NCI-H345 treated with DMSO at 0.1 percent for 48 hours (cell line): ENCODE results near the gene MAIP1.

Source experiments
- DNase-seq: peaks from one replicate; lab custom pipeline; 2025; ENCODE audit not compliant: unreplicated experiment; lab: John Stamatoyannopoulos, UW

The MAIP1 gene

DNA sequence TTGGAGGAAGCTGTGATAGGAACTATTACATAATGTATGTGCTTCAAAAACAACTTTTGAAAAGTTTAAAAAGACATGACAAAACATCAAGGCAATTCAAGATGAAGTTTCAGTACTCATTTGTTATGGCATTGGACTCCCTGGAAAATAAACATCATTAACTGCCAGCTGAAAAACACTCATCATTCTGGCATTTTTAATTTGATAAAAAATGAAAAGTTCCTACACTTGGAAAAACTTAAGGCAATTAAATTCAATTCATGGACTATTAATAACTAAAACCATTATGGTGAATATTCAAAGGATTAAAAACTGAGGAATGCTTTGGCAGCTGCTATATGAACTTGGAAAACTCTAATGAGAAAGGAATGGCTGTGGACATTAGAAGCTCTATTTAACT lies 8.5 kb upstream of the MAIP1 start:
- no peak for DNase-seq

DNA sequence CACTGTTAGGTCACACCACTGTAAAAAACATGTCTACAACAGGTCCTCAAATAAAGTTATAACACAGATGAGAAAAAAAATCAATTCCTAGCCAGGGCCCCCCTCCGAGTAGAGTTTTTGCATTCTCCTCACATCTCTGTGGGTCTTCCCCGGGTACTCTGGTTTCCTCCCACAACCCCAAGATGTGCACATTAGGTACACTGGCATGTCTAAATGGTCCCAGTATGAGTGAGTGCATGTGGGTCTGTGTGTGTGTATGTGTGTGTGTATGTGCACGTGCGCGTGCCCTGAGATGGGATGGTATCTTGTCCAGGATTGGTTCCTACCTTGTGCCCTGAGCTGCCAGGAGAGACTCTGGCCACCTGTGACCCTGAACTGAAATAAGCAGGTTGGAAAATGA lies 5.0 kb upstream of the MAIP1 start:
- no peak for DNase-seq

DNA sequence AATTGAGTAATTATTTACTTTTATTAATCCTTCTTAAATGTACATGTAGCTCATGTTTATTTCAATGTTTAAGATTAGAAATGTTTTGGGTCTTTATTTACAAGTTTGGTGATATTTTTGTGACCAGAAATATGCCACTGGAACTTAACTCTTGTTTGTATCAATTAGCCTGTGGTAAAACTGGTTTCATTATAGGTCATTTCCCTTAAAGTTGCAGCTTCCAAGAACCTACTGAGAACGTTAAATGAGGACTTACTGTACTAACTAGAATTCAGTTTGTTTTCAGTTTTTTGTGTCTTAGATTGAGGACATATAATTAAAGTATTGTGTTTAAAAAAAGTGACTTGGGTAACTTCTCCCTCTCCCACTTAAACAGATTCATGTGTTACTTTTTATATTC lies 4.4 kb upstream of the MAIP1 start:
- no peak for DNase-seq

DNA sequence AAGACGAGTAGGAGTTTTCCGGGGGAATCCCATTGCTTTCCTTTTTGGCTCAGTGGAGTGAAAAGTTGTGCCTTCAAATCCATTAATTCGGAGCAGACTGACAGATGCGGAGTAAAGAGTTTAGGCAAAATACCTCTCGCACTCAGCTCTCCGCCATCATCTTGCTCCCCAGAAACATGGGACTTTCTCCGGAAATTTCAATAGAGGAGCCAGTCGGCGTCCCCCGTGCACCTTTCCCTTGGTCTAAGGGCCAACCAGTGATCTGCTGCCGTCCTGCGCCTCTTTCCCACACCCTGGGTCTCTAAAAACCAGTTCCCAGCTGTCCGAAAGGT lies 409 bp upstream of the MAIP1 start:
- DNase-seq: peak; percentile 72

DNA sequence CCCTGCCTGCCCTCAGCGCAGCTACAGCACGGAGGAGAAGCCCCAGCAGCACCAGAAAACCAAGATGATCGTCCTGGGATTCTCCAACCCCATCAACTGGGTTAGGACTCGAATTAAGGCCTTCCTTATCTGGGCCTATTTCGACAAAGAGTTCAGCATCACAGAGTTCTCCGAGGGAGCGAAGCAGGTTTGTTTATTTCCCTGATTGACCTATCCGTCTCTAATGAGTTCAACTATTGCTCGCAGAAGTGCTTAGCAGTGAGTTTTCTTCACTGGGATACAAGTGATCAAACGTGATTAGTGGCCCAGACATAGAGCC lies 639 bp downstream of the MAIP1 start:
- DNase-seq: no peak

DNA sequence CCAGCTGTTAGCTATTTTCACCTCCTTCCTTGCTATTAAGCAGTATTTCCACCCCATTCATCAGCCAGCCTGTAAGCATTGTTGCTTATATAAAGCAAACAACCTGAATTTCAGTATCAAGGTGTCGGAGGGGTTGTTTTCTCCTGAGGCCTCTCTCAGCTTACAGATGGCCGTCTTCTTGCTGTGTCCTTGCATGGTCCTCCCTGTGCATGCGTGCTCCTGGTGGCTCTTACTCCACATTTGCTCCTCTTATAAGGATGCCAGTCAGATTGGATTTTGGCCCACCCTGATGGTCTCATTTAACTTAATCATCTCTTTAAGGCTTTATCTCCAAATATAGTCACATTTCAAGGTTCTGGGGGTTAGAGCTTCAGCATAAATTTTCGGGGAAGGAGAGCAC lies 2.6 kb downstream of the MAIP1 start:
- no peak for DNase-seq

DNA sequence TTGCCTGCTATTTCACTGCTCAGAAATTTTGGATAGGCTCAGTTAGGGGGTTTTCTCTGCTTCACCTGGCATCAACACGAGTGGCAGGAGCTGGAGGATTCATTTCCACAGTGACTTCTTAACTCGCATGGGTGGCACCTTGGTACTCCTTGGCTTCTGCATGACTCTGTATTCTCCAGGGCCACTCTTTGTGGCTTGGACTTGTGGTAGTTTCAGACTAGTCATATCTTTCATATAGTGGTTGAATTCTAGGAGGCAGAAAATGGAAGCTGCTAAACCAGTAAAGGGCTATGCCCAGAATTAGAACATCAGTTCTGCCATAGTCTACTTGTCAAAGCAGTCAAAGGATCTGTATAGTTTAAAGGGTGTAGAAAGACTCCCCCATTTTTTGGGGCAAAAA lies 6.8 kb downstream of the MAIP1 start:
- DNase-seq: no peak

DNA sequence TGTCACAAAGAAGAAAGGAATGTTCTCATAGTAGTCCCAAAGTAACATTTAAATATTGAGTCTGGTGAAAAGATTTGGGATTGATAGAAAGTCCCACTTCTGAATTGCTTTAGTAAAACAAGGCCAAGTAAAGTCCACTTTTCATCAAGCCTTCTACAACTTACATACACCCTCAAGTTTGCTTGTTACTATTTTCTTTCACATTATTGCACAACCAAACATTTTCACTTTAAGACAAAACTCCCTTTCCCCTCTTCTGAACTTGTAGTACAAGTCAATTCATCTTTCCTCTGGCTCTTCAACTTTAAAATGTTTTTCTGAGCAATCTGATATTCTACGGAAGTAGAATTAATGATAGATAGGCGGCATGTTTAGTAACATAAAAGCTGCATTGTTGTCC lies 11.0 kb downstream of the MAIP1 start:
- no peak for DNase-seq

DNA sequence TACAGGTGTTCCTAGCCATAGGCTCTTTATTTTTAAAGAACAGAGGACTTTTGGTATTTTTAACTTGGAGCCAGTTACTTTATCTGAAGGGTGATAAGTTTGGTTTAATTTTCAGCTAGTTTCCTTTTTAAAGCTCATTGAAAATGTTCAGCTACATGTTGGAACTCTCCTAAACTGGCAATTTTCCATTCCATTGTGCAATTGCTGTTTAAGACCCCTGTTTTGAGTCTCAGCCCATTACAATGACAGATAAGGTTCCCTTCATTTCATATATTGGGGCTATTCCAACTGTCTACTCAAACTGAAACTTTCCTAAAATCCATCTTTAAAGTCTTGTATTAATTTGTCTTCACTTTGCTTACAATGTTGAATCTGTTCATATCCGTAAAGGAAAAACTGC lies 11.6 kb downstream of the MAIP1 start:
- no peak for DNase-seq

DNA sequence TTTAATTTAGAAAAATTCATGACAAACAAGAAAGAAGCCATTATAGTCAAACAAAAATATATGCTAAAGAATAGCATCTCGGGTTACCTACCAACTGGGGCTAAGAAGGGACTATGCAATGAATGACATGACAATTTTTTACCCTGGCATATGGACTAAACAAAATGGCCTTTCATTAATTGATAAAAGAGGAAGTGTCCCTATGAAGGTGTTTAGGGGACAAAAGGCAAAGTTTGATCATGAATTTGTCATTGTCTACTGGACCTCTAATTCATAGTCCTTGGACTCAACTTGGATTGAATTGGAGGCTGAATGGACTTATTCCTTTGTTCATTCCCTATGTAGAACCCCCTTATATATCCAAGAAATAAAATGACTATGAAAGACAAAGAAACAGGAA lies 12.7 kb downstream of the MAIP1 start:
- no peak for DNase-seq

DNA sequence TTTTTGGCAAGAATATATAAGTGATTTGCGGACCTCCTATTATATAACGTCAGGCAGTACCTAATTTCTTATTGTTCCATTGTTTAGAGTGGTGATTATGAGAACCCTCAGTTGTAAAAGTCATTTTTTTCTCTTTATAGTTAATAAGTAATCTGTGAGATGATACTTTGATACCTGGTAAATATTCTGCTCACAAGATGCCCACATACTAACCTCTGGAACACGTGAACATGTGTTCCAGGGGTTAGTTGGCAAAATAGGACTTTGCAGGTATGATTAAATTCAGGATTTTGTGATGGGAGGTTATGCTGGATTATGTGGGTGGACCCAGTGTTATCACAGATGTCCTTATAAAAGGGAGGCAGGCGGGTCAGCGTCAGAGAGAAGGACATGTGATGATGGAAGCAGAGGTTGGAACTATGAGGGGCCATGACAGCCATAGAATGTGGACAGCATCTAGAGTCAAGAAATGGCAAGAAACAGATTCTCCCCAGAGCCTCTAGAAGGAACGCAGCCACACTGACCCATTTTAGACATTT lies 16.8 kb downstream of the MAIP1 start:
- DNase-seq: no peak

DNA sequence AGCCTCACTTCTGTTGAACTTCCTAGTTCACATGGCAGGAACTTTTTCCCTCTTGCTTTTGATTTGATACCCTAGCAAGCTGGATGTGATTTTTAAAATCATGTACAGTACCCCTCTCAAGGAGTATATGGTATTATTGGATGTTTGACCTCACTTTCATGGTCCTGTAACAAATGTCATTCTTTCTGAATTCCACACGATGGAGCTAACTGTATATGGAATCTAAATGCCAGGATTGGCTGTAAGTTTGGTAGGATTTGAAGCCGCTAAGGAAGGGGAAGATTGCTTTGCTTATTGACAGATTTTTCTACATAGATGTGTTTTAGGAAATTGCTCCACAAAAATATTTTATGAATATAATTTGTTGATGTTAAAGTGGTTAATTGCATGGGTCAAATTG lies 18.3 kb downstream of the MAIP1 start:
- peak; percentile 14 for DNase-seq

DNA sequence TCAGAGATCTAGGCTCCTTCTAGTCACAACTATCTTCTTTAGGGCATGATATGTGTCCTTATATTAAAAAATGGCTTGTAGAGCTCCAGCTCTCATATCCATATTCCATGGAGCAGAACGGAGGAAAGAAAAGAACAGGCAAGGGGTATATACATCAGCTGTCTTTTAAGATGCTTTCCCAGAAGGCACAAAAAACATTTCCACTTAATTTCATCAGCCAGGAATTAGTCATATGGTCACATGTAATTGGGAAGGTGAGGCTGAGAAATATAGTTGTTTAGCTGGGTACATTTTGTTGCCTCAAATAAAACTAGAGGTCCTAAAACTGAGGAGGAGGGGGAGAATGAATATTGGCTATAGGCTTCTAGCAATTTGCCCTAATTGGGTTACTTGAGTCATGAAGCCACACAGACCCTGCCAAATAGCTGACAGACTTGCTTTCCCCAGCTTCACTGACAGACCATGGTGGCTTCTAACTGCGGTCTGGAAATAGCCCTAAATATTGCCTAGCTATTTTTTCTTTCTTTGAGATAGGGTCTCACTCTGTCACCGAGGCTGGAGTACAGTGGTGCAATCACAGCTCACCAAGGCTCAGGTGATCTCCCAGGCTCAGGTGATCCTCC lies 20.0 kb downstream of the MAIP1 start:
- no peak for DNase-seq

DNA sequence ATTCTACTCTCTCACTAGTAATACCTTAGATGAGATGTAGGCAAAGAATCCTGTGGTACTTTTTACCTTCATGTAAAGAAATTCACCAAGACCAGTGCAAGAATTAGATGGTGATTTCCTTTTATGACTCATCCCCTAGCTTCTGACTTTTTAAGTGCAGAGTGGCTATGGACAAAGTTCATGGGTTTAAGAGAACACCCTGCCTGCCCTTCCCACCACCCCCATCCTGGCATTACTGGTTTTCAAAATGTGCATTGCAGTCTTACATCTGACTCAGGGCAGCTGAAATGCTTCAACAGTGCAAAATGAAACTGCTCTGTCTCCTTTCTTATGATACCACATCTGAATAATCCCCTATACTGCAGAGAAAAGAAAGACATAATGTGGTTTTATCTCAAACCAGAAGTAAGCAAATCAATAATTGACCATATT lies 22.6 kb downstream of the MAIP1 start:
- no peak for DNase-seq

DNA sequence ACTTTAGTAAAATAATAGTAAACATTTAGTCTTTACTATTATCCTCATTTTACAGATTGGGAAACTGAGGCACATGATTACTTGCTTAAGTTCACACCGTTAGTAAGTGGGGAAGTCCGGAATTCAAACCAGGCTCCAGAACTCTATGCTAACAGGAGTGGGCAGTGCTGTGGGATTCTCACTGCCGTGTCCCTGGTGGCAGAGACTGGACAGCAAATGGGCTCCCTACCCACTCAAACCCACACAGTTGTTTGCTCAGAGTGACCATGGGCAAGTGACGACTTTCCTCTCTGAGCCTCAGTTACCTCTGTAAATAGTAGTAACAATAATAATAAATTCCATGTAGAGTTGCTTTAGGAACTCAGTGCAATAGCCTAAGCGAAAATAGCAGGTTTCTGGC lies 24.0 kb downstream of the MAIP1 start:
- DNase-seq: no peak

DNA sequence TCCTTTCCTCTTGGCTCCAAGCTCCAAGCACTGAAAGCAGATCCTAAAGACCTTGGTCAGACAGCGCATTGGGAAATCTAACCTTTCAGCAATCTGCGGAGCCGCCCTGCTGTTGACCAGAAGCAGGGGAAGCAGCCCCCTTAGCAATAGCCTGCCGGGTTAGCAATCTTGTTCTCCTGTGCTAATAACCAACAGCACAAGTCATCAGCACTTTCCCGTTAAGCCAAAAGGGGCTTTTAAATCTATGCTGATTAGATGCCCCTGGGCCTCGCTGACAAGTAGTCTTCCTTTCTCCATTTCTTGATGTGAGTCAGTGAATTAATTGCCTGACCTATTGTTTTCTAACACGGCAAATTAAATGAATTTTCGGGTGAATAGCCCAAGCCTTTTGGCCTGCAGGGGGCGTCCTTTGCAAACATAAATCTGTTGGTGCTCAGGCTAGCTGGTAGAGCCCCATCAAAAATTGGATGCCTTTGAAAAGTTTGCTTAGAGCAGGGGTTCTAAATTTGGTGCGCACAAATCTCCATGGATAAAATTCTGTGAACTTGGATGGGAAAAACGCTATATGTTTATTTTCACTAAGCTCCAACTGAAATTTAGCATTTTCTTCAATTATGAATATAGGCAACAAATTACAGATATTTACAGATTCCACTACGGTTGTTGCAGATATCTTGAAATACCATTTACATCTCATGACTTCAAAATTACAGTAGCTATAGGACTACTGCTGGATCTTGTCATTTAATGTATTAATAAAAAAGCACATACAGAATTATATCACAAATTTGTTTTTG lies 24.6 kb downstream of the MAIP1 start:
- DNase-seq: peak; percentile 39

DNA sequence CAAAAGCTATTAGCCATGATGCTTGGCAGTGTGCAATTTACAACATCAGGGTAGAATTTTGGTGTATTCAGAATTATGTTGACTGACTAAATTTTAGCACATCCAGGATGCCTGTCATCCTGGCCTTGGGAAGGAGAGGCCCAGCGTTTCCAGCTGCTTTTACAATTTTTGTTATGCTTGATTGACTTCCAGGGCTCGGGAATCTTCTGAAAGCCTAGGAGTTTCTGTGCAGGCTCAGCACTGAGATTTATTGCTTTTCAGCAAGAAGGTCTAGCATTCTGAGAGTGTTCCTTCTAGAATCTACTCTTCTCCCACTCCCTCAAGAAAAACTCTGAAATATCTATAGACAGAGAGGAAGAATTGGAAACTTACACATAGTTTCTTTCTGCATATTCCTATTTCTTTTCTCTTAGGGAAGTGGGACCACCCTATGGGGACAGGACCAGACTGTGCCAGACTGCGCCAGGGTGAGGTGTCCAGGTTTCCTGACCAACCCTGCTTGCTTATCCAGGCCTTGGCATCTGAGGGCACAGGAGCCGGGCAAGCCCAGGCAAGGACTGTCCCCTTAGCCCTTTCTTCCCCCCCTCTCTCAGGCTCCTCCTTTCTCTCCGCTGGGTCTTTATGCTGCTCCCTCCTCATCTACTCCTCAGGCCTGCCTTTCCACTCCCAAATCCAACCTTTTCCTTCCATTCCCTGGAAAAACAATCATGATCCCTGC lies 26.9 kb downstream of the MAIP1 start:
- no peak for DNase-seq

DNA sequence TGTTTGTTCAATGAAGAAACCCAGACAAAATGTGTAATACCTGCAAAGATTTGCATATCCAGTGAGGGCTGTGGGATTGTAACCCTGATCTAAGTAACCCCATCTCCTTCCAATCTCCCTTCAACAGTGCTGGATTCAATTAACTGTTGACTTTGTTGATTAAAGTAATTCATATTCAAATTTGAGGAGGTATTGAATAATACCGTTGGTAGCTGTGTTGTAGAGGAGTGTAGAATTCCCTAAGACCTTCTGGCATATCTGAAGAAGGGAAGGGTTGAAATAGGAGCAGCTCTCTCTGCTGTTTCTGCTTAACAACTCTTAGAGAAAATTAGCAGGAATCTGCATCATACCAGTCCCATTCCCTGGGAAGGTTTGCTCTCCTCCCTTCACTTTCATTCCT lies 28.2 kb downstream of the MAIP1 start:
- no peak for DNase-seq

DNA sequence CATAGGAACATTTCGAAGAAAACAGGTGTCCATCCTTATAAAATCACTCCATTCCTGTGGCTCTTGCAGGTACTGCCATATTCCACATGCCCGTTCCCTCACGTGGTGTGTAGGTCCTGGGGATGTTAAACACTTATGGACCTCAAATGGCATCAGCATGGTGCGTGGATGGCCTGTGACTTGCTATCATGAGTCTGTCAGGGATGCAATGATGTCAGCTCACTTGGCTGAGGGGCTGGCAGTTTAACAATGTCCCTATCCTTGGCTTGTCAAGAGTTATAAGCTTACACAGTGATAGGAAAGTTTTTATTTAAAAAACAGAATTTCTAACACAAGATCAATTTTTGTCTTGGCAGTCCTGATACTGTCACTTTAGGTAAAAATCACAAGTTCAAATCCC lies 28.8 kb downstream of the MAIP1 start:
- DNase-seq: no peak

DNA sequence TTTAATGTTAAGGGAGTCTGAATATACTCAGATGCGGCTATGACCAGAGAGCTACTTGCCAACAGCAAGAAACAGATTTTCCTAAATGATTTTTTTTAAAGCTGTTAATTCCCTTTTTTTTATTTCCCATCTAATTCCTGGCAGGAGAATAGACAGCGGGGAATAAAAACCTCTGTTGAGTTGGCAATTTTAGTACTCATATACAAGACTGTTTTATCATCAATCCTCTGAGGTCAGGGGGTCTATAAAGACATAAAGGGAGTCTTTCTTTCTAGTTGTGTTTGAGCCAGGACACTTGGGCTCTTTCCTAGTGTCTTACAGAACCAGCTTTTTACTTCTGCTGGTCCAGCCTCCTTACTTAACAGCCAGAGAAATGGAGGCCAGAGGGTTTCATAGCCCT lies 29.4 kb downstream of the MAIP1 start:
- DNase-seq: no peak

DNA sequence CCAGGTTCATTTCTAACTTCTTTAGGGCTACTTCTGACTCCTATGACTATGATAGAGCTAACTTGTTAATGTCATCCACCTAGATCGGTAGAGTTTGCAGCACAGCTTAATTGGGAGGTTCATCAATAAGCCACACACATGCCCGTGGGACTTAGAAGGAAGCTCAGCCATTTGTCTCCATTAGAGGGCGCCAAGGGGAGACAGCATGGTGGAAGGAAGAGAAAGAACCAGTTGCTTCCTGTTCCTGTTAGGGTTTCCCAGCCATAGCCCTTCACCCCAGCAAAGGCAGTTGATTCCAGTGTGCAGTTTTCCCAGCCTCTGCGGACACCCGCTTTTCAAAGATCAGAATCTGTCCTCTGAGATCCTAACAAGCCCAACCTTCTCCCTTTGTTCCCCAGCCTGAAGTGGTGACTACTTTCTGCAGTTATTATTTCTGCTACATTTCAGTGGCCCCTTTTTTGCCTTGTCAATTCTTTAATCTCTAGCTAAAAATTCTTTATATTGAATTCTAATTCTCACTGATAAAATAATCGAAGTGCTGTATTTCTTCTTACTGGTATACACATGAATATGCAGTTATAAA lies 30.3 kb downstream of the MAIP1 start:
- peak; percentile 15 for DNase-seq

DNA sequence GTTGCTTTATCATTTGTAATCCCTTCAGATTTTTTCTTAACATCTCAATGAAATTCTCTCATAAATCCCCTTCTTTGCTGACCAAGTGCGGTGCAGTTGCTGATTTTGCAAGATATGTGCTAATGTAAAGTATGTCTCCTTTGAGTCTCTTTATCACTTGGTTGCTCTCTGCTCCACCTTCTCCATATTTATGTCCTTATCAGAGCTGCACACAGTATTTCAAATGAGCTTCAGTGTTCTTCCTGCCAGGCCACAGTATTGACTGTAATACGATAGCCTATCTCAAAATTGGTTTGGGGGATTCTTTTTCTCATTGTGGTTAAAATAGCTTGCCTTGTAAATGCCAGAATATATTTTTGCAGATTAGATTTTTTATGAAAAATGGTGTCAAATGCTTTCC lies 32.2 kb downstream of the MAIP1 start:
- DNase-seq: no peak
